Breast epithelium (tissue), 3 donors: ENCODE results near the gene OR5H1.

Source experiments
- POLR2A ChIP-seq: fragments of 450-650 bp; IDR thresholded peaks from one replicate; pipeline ENCODE4 v1.6.1; 2016; ENCODE audit warnings: antibody characterized with exemption, mild to moderate bottlenecking, moderate library complexity
- POLR2AphosphoS5 ChIP-seq, 3 donors: sonication (generic); formaldehyde crosslinking; IDR thresholded peaks; one replicate each; pipeline ENCODE4 v1.6.1; 2017; ENCODE audit warnings: antibody characterized with exemption in 3 of 3
- TF ChIP-seq, protein P1 (sequence below), 3 donors: fragments of 450-650 bp; IDR thresholded peaks; one replicate each; pipeline ENCODE4 v1.5.1; 2016 to 2017; ENCODE audit warnings: antibody characterized with exemption in 3 of 3, mild to moderate bottlenecking in 3 of 3, moderate library complexity in 3 of 3

DNA sequence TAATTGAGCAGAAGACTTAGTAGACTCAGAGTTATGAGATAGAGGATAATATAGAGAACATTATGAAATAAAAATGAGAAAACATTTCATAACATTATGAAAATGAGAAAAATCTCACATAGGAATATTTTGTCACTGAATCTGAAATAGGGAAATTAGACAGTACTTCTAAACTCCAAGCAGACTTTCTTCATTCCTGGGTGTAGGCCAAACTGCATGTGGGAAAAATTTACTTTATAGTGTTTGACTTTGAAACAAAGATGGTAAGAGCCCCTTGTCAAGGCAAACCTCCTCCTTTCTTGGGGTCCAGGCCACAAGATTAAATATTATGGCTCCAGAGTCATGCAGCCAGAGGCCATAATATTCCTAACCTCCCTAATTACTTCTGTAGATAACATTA, 10.0 kb downstream of the OR5H1 start:
- TF ChIP-seq, protein P1, sequence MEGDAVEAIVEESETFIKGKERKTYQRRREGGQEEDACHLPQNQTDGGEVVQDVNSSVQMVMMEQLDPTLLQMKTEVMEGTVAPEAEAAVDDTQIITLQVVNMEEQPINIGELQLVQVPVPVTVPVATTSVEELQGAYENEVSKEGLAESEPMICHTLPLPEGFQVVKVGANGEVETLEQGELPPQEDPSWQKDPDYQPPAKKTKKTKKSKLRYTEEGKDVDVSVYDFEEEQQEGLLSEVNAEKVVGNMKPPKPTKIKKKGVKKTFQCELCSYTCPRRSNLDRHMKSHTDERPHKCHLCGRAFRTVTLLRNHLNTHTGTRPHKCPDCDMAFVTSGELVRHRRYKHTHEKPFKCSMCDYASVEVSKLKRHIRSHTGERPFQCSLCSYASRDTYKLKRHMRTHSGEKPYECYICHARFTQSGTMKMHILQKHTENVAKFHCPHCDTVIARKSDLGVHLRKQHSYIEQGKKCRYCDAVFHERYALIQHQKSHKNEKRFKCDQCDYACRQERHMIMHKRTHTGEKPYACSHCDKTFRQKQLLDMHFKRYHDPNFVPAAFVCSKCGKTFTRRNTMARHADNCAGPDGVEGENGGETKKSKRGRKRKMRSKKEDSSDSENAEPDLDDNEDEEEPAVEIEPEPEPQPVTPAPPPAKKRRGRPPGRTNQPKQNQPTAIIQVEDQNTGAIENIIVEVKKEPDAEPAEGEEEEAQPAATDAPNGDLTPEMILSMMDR (IDR thresholded peaks at IDR 0.05) = no peak
- no peak for TF ChIP-seq POLR2AphosphoS5 (IDR thresholded peaks at IDR 0.05)
- no peak for TF ChIP-seq POLR2A
